Ureter (tissue), 1 donor: Measurements from ENCODE around the gene MAN2C1. TPM values are rescaled to one million over a fixed set of nuclear protein-coding genes. Genes with fewer than 3 reads are reported as not detected.
A peak's percentile ranks its signal among the peaks of the same experiment; 100 is the strongest.
"Not testable (repeated sequence)": the region's sequence is repeated elsewhere in the genome, so short reads cannot be mapped to it uniquely, and the experiment has no call there.

Experiments used
- DNase-seq: peaks from one replicate; pipeline ENCODE4 v3.0.0-alpha.2; 2020; ENCODE audit warnings: low spot score
- total RNA-seq: library from RNA; stranded (reverse); gene quantifications from one replicate; pipeline ENCODE4 v1.2.4, GENCODE V29; 2023
- donor health status: DM: yes; HTN: yes; CAD: no.

MAN2C1 gene
- total RNA-seq, 1 donor from 2014 or later, result 325 TPM

- no peak for DNase-seq
Observed at GRCh38 chr15:75361361-75361988, 6.9 kb downstream of the MAN2C1 start.

- DNase-seq, result no peak
Observed at GRCh38 chr15:75360856-75361255, 7.6 kb downstream of the MAN2C1 start.

DNA sequence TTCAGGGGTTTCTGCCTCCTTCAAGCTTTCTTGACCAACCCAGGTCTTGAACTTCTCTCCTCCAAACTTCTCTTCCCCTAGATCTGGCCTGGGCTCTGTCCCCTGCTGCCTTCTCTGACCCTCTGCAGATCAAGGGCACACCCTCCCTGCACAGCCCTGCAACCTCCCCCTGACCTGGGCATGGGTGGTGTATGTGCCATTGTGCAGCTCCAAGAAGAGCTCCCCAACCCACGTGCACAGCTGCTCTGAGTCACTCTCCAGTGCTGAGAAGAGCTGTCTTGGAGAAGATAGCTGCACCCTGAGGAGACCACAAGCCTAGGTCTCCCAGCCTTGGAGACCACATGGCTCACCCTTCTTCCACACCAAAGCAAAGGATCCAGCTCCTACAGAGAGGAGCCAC lies 8.0 kb downstream of the MAN2C1 start:
- DNase-seq, result no peak

DNA sequence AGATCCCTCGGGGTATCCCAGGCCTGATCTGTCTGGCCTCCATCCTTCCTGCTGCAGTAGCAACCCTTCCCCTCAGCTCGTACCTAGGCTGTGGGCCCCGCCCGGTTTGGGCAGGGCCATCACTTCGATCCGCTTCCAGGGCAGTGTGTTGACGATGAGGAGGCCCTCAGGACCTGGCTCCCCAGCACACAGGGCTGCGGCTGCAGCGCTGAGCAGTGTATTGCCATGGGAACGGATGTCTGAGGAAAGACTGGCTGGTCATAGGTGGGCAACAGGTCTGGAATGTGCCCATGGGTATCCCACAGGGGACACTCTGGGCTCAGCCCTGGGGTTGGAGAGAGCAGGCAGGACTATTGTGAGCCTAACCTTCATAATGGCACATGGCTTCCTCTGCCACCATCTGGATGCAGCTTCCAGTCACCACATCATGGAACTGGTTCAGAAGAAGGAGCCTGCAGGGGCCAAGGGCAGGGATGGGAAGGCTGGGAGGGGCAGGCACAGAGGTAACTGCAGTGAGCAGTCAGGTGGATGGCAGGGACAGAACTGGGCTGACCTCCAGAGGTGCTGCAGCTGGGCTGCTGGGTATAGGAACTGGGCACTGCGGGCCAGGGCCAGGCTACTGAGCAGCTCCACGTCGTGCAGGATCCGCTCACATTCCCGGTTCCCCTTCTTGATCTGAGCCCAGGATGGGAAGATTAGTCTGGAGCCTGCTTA lies 8.7 kb downstream of the MAN2C1 start:
- no peak for DNase-seq

GRCh38 chr15:75358771-75359536 lies 9.5 kb downstream of the MAN2C1 start:
- DNase-seq, result no peak

DNA sequence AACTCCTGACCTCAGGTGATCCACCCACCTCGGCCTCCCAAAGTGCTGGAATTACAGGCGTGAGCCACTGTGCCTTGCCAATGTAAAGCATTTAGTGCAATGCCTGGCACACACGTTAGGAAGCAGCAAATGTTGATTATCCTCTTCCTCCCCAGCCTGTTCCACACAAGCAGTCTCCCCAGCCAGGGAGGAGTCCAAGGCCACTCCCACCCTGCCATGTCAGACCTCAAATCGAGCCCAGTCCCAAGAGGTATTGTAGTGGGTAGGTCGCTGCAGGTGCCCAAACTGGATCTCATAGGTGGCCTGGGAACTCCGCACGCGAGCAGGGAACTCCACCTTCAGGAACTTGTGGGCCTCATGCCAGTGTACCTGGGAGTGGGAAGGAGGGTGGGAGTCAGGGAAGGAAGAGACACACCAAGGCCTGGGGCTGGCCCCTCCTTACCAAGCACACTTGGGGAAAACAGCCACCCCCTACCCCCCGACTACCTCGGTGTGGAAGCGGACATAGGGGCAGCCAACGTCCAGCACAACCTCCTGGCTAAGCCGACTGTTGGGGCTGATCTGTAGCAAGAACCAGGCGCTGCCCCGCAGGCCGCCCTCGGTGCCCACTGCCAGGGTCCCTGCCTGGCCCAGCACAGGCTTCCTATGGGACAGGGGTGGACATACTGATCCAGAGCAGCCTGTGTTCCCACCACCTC lies 10.3 kb downstream of the MAN2C1 start:
- DNase-seq, result no peak

DNA sequence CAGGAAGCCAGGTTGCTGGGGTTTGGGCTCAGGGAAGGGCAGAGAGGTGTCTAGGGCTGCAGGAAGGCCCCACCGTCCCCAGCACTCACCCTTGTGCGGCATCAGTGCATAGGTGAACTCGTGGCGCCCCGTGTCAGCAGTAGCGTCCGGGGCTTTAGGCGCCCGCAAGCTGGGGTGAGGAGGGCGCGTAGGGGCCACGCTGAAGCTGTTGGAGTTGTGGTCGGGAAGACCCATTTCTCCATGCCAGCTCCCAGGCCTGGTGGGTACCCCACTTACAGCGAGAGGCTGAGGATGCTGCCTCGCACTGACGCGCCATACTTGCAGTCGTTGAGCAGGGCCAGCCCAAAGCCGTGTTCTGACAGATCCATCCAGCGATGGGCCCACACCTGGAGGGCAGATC lies 11.9 kb downstream of the MAN2C1 start:
- DNase-seq, result no peak

GRCh38 chr15:75356006-75356405 lies 12.4 kb downstream of the MAN2C1 start:
- no peak for DNase-seq

DNA sequence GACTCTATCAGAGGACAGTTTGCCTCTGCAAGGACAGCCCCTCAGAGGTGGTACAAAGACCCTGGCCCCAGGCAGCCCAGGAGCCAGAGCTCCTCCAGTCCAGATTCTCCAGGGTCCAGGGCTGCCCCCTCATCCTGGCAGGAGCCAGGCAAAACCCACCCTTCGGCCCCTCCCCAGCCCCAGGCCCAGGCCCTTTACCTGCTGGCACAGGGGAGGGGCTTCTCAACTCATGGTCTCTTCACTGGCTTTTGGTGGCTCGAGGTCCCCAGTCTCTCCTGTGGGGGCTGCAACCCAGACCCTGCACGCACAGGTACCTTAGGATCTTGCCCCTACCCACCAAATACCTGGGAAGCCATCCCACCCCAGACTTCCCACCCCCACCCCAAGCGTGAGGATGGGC lies 13.0 kb downstream of the MAN2C1 start:
- DNase-seq, result no peak

DNA sequence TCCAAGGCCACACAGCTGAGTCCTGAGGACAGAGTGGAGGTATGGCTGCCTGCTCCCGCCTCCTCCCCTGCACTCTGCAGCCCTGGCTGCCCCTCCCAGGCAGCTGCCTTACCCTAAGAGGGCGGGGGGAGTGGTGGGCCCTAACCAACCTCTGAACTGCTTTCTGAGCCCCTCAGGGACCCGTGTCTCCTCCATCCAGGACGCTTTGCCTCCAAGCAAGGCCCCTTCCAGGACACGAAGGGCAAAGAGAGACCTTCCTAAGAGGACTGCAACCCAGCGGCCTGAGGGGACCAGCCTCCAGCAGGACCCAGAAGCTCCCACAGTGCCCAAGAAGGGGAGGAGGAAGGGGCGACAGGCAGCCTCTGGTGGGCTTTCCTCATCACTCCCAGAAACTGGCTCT lies 14.0 kb downstream of the MAN2C1 start:
- DNase-seq, result no peak

GRCh38 chr15:75353604-75354003 lies 14.8 kb downstream of the MAN2C1 start:
- DNase-seq, result no peak

DNA sequence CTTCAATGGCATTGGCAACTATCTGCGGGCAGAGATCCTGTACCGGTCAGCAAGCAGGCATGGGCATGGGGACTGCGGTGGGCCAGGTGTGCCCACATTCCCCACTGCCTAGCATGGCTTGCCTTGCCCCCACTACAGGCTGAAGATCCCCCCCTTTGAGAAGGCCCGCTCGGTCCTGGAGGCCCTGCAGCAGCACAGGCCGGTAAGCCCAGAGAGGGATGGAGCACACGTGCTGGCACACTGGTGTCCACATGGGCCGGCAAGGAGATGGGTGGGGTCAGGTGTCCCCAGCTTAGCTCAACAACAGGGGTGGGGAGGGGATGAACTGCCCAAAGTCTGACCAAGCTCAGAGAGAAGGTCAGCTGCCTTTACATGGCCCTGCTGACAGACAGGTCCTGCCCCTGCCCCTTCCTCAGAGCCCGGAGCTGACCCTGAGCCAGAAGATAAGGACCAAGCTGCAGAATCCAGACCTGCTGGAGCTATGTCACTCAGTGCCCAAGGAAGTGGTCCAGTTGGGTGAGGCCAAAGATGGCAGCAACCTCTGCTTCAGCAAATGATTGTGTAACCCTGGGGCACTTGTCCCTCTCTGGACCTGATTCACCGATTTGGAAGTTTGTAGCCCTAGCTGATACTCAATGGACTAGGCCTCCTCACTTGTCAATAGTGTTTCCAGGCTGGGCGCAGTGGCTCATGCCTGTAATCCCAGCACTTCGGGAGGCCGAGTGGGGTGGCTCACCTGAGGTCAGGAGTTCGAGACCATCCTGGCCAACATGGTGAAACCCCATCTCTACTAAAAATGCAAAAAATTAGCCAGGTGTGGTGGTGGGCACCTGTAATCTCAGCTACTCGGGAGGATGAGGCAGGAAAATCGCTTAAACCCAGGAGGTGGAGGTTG lies 16.0 kb downstream of the MAN2C1 start:
- no peak for DNase-seq

DNA sequence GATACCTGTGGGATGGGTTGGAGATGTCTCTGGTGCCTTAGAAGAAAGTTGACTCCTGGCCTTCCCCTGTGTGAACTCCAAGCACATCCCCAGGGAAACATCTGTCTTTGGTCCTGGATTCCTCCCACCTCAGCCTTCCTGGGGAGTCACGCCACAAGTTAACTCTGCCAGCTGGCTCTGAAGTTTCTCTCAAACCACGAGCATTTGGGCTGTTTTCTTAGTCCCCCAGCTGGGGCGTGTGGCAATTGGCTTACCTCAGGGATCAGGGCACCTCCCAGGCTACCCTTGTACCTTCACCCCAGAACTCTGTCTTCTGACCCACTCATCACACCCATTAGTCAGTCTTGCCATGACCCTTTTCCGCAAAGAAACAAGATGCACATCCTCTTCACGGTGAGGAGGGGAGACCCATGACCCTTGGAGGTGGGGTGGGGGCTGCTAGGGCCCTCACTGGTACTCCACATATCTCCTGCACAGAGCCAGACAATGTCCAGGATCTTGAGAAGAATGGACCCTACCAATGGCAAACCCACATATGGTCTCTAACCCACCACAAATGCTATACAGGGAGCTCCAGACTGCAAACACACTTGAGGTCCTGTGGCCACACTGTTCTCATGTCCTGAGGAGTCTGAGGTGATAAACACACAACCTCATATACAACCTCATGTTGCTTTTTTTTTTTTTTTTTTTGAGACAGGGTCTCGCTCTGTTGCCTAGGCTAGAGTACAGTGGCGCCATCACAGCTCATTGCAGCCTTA lies 17.6 kb downstream of the MAN2C1 start:
- no peak for DNase-seq

GRCh38 chr15:75349851-75350588 lies 18.4 kb downstream of the MAN2C1 start:
- peak; percentile 56 for DNase-seq

DNA sequence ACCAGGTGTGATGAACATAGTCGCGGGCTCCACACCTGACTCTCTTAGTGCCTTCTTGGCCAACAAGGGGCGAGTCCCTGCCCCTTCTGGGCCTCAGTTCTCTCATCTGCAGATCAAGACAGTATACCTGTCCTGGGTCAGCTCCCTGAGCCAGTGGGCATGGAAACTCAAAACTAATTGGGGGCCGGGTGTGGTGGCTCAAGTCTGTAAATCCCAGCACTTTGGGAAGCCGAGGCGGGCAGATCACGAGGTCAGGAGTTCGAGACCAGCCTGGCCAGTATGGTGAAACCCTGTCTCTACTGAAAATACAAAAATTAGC lies 19.1 kb downstream of the MAN2C1 start:
- DNase-seq, result not testable (repeated sequence)

DNA sequence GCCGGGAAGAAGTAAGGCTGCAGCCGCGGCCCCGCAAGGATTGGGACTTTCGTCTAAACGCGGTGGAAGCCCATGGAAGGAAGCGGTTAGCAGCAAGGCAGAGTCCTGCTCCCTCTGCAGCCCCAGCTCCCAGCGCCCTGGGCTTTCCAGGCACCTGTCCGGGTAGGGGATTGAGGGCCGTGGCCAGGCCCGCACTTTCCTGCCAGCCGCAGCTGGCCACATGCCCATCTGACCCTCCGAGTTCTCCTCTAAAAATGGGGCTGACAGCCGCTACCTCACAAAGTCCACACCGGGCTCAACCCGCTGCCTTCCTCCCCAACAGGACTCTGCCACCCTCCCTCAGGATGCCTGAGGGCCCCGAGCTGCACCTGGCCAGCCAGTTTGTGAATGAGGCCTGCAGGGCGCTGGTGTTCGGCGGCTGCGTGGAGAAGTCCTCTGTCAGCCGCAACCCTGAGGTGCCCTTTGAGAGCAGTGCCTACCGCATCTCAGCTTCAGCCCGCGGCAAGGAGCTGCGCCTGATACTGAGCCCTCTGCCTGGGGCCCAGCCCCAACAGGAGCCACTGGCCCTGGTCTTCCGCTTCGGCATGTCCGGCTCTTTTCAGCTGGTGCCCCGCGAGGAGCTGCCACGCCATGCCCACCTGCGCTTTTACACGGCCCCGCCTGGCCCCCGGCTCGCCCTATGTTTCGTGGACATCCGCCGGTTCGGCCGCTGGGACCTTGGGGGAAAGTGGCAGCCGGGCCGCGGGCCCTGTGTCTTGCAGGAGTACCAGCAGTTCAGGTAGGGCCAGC lies 19.7 kb downstream of the MAN2C1 start:
- DNase-seq, result no peak

DNA sequence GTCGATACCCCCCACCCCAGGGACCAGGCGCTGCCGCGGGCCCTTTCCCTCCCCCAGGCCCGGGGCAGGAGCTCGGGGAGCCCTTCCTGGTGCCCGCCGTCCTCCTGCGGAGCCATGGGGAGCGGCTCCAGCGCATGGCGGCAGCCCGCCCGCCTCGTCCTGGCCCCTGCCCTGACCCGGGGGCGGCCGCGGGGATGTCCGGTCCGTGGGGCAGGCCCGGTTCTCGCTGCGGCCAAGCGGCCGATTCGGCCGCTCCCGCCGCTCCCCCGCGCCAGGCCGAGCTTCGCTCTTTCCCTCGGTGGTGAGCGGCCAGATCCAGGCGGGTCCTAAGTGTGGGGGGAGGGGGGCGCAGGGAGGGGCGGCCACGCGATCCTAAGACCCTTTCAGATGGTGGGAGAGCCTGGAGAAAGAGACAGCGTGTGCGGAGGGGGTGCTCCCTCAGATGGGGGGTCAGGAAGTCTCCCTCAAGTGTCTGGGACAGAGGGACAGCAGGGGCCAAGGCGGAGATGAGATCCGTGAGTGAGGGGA lies 20.3 kb downstream of the MAN2C1 start:
- no peak for DNase-seq

GRCh38 chr15:75347222-75348033 lies 21.0 kb downstream of the MAN2C1 start:
- DNase-seq, result peak; percentile 71
